HG03135 (cell line): ENCODE results near the gene LRFN3.
"Not testable (repeated sequence)": the region's sequence is repeated elsewhere in the genome, so short reads cannot be mapped to it uniquely, and the experiment has no call there.

Experiments used
- ATAC-seq: cut with Tn5 transposase; IDR thresholded peaks from one replicate; pipeline ENCODE4 v1.9.1; 2021; ENCODE audit warnings: mild to moderate bottlenecking, moderate library complexity; ENCODE audit not compliant: unreplicated experiment

Gene LRFN3

GRCh38 chr19:35938282-35939224 is 2.4 kb downstream of the LRFN3 start:
- no peak for ATAC-seq

- ATAC-seq = no peak
These were observed 3.3 kb downstream of the LRFN3 start for GRCh38 chr19:35939307-35940077.

GRCh38 chr19:35940078-35940775 is 4.1 kb downstream of the LRFN3 start:
- no peak for ATAC-seq

- no peak for ATAC-seq
These were observed 4.7 kb downstream of the LRFN3 start for GRCh38 chr19:35940839-35941238.

- ATAC-seq = no peak
These were observed 6.1 kb downstream of the LRFN3 start for GRCh38 chr19:35942235-35942634.

- ATAC-seq = no peak
These were observed 7.4 kb downstream of the LRFN3 start for GRCh38 chr19:35943321-35944301.

GRCh38 chr19:35944556-35944955 is 8.4 kb downstream of the LRFN3 start:
- no peak for ATAC-seq

- no peak for ATAC-seq
These were observed 9.1 kb downstream of the LRFN3 start for GRCh38 chr19:35945121-35945790.

- ATAC-seq = no peak
These were observed 10.0 kb downstream of the LRFN3 start for GRCh38 chr19:35946203-35946602.

GRCh38 chr19:35949131-35949530 is 13.0 kb downstream of the LRFN3 start:
- no peak for ATAC-seq

GRCh38 chr19:35955881-35956634 is 19.9 kb downstream of the LRFN3 start:
- no peak for ATAC-seq

- ATAC-seq = not testable (repeated sequence)
These were observed 21.2 kb downstream of the LRFN3 start for GRCh38 chr19:35957411-35957810.

GRCh38 chr19:35958660-35959039 is 22.5 kb downstream of the LRFN3 start:
- no peak for ATAC-seq

GRCh38 chr19:35959040-35959967 is 23.1 kb downstream of the LRFN3 start:
- no peak for ATAC-seq

GRCh38 chr19:35959968-35960320 is 23.8 kb downstream of the LRFN3 start:
- no peak for ATAC-seq

- no peak for ATAC-seq
These were observed 24.3 kb downstream of the LRFN3 start for GRCh38 chr19:35960432-35960972.

- ATAC-seq = no peak
These were observed 27.3 kb downstream of the LRFN3 start for GRCh38 chr19:35963514-35963913.

GRCh38 chr19:35966771-35967170 is 30.6 kb downstream of the LRFN3 start:
- no peak for ATAC-seq
